ENCODE data around the gene PLPP3.

PLPP3 gene

DNA sequence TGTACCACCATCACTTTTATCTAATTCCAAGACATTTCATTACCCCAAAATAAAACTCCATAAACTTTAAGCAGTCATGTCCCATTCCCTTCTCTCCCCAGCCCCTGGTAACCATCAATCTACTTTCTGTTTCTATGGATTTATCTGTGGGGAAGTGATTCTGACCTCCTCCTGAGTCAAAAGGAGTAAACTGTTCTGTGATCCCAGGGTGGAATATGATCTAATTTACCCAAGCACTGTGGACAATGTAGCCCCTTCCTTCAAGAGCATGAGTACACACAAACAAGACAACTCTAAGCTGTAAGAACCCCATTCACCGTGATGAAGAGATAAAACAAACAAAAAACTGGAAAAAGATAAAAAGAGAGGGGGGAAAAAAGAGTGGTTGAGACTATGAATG, 77.9 kb downstream of the PLPP3 start:
- DNase-seq (ENCODE audit: low read depth in 2 of 3, low spot score in 2 of 3): no peak

DNA sequence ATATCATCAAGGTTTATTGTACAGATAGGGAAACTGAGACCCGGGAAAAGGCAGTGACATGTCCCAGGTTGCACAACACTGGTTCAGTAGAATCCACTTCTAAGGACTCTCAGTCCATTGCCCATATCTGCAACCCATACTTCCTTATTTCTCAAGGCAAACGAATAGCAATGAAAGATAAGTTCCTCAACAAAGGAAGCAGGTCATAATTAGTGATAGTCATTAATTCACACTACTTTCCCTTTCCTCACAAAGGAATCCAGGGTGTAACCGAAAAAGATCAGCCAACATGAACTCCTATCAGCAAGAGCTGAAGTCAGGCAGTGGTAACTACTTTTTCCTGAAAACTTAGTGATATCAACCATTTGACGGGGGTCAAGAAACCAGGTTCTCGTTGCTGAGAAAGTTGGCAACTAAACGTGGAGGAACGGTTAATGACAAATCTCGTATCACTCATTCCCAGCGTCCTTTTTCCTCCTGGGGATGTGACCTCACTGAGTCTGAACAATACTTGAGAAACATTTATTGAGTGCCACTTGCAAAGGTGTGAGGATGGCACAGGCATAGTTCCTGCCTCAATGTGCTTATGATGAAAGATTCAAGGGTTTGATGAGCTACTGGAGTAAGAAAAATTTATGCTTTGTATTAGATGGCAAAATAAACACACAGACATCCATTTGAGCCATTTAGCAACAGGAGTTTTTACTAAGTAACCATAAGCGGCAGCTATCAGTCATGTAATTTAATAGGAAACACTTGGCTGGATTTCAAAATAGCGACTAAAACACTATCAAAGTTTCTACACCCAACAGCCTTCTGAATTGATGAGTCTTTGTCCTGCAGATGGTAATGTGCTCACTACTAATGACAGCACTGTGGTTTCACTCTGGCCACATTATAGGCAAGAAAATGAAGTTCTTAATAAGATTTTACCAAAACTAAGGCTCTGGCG, 82.3 kb downstream of the PLPP3 start:
- no peak for DNase-seq (ENCODE audit: low read depth in 2 of 3, low spot score in 2 of 3)

DNA sequence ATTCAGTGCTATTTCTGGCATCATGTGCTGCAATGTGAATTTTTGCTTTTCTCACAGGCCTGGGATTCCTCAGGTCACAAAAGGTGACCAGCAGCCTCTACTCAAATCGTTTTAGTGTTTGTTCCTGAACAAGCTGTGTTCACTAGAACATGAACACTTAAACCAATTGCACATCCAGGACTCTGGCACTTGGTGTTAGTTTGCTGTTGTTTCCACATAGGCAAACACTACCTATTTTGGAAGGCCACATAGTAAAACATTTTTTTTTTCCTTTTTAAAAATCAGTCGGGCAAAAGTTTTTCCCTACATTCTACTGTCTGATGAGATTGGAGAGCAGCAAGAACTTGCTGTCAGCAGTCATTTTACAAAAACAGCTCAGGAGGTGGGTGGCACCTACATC, 83.2 kb downstream of the PLPP3 start:
- no peak for DNase-seq (ENCODE audit: low read depth in 2 of 3, low spot score in 2 of 3)

- no peak for DNase-seq (ENCODE audit: low read depth in 2 of 3, low spot score in 2 of 3)
Measured at GRCh38 chr1:56495538-56495937, 83.8 kb downstream of the PLPP3 start.

GRCh38 chr1:56494306-56494705, 85.1 kb downstream of the PLPP3 start:
- no peak for DNase-seq (ENCODE audit: low read depth in 2 of 3, low spot score in 2 of 3)

DNA sequence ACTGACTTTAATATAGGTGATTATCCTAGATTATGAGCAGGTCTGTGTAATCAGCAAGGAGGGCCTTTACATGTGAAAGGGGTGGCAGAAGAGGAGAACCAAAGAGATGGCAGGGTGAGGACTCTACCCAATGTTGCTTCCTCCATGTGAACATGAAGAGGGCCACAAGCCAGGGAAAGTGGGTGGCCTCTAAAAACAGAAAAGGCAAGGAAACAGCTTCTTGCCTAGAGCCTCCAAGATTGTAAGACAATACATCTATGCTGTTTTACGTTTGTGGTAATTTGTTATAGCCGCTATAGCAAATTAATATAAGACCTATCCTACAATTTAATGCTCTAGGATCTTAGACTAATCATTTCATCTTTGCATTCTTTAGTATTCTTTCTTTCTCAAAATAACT, 85.5 kb downstream of the PLPP3 start:
- DNase-seq (ENCODE audit: low read depth in 2 of 3, low spot score in 2 of 3): no peak

GRCh38 chr1:56491441-56491840, 87.9 kb downstream of the PLPP3 start:
- DNase-seq (ENCODE audit: low read depth in 2 of 3, low spot score in 2 of 3): no peak

DNA sequence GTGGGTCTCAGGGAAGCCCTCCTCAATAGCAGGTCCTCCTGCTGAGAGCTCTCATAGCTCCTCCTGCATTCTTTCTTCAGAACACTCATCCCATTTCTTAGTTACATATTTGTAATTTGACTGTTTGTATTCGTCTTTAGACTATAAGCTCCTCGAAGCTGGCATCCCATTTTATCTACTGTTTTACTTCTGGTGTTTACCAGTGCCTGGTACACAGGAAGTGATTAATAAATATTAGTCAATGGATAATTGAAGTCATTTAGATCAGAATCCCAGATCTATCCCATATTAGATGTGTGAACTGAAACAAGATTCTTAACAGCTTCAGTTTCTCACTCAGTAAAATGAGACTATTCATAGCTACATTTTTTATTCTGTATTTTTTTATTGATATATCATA, 88.7 kb downstream of the PLPP3 start:
- no peak for DNase-seq (ENCODE audit: low read depth in 2 of 3, low spot score in 2 of 3)

DNA sequence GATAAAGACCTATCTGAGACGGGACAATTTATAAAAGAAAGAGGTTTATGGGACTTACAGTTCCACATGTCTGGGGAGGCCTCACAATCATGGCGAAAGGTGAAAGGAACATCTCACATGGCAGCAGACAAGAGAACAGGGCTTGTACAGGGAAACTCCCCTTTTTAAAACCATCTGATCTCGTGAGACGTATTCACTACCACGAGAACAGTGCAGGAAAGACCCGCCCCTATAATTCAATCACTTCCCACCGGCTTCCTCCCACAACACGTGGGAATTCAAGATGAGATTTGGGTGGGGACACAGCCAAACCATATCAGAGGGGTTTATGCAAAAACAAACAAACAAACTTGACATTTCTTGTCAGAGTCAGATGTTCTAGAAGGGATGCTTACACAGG, 89.7 kb downstream of the PLPP3 start:
- no peak for DNase-seq (ENCODE audit: low read depth in 2 of 3, low spot score in 2 of 3)

DNA sequence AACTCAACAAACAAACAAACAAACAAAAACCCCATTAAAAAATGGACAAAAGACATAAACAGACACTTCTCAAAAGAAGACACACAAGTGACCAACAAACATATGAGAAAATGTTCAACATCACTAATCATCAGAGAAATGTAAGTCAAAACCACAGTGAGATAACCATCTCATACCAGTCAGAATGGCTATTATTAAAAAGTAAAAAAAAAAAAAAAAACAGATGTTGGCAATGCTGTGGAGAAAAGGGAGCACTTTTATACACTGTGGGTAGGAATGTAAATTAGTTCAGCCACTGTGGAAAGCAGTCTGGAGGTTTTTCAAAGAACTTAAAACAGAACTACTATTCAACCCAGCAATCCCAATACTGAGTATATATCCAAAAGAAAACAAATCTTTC, 94.7 kb downstream of the PLPP3 start:
- DNase-seq (ENCODE audit: low read depth in 2 of 3, low spot score in 2 of 3): no peak

GRCh38 chr1:56483104-56483503, 96.3 kb downstream of the PLPP3 start:
- DNase-seq (ENCODE audit: low read depth in 2 of 3, low spot score in 2 of 3): no peak

- no peak for DNase-seq (ENCODE audit: low read depth in 2 of 3, low spot score in 2 of 3)
Measured at GRCh38 chr1:56482486-56482885, 96.9 kb downstream of the PLPP3 start.

DNA sequence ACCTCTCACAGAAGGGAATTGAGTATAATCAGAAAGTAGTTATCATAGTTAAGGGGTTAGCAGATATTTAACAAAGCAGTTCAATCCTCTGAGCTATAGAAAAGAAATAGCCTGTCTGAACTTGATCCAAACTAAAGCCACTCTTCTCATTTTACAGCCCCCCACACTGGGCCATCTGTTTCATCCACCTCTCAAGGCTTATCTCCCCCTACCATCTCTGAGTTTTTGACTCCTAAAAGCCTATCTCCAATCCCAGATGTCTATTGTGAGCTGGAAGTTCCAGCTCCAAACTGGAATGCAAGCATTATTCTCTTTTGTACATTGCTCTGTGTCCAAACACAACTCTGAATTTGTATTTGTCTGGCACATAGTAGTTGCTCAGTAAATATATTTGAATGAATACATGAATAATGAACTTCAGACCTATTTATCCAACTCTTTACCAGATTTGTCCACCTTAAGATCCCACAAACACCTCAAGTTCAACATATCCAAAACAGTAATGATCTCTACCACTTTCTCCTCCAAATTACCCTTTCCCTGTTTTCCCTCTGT, 98.1 kb downstream of the PLPP3 start:
- no peak for DNase-seq (ENCODE audit: low read depth in 2 of 3, low spot score in 2 of 3)

GRCh38 chr1:56478734-56479133, 100.6 kb downstream of the PLPP3 start:
- no peak for DNase-seq (ENCODE audit: low read depth in 2 of 3, low spot score in 2 of 3)

DNA sequence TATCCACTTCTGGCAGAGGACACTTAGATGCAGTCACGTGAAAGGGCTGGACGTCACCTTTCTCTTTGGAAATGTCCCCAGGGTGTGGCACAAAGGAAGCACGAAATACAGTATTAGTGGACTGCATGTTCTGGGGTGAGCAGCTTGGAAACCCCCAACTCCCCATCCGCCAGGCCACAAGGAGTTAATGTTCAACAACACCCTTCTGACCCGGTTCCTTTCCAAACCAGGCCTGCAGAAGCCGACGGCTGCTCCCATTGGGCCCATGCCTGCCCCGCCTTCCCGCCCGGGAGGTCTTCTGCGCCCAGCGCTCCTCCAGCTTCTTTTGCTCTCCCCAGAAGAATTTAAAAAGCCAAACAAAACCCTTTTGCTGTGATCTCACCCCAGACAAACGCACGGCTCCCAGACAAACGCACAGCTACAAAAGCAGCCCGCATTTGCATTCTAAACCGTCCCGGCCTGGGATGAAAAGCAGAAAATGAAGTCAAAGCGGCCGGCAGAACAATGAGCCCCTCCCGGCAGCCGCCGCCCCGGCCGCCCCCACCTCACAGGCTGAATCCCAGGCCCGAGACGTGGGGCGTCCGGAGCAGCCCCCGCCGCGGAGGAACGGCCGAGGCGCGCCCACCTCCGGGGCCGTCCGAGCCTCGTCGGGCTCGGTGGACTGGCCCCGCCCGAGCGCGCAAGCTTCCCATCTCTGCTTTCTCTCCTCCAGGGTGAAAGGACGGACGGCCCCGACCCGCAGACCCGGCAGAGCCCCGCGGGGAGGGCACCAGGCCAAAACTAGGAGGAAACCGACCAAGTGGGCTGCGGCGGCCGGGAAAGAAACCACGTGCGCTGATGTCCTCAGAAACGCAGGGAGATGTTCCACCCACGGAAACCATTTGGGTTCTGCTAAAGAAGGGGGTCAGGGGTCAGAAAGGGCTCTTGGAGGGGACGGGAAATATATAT, 101.9 kb downstream of the PLPP3 start:
- DNase-seq (ENCODE audit: low read depth in 2 of 3, low spot score in 2 of 3): no peak

DNA sequence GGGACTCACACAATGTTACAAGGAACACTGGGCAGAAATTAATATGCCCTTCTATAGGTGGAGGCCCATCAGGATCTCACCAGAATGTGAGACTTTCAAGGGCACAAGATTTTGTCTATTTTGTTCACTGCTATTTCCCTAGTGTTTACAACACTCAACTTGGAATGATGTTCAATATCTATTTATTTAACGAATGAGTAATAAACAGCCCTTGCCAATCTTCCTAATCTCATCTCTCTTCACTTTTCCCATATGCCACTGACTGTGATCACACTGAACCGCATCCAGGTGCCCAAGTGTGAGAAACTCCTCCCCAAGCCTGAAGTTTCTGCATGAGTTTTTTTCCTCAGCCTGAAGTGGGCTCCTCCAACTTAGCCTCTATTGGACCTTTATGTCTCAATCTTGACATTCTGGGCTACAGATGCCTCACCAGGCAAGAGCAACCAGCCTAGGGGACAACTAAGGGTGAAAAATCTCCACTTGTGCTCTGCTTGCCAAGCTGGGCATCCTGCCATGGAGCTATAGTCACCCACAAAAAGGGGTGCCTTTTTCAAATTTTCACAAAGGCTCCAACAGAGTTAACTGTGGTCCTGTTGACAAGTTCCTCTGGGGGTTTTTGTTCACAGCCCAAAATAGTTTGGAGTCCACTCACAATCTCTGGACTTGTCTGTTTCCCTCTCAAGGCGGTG, 105.6 kb downstream of the PLPP3 start:
- no peak for DNase-seq (ENCODE audit: low read depth in 2 of 3, low spot score in 2 of 3)

- DNase-seq (ENCODE audit: low read depth in 2 of 3, low spot score in 2 of 3): no peak
Measured at GRCh38 chr1:56472860-56473259, 106.5 kb downstream of the PLPP3 start.

DNA sequence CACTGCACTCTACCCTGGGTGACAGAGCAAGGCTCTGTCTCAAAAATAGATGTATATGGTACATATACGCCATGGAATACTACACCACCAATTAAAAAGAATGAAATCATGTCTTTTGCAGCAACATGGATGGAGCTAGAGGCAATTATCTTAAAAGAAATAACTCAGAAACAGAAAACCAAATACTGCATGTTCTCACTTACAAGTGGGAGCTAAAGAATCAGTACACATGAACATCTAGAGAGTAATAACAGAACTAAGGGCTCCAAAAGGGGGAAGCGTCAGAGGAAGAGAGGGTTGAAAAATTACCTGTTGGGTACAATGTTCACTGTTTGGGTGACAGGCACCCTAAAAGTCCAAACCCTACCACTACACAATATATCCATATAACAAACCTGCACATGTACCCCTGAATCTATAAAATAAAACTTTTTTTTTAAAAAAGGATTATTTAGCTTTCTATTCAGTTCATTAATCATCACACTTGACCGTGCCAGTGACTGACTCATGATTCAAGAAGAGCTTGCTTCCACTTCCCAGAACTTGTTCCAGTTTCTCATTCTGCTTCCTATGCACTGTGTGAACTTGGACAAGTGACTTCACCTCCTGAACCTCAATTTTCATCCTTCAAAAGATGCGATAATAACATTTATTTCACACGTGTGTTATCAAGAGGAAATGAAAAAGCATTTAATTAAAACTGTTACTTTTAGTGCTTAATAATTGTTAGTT, 109.6 kb downstream of the PLPP3 start:
- DNase-seq (ENCODE audit: low read depth in 2 of 3, low spot score in 2 of 3): no peak

- DNase-seq (ENCODE audit: low read depth in 2 of 3, low spot score in 2 of 3): no peak
Measured at GRCh38 chr1:56468518-56468917, 110.8 kb downstream of the PLPP3 start.

DNA sequence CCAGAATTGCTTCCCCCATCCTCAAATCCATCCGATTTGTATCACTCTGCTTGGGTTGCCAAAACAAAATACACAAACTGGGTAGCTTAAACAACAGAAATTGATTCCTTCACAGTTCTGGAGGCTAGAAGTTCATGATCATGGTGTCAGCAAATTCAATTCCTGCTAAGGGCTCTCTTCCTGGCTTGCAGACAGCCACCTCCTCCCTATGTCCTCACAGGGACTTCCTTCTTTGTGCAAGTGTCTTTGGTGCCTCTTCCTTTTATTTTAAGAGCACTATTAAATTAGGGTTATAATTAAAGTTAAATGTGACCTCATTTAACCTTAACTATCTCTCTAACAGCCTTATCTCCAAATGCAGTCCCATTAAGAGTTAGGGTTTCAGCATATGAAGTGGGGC, 112.8 kb downstream of the PLPP3 start:
- DNase-seq (ENCODE audit: low read depth in 2 of 3, low spot score in 2 of 3): no peak

All from activated CD8-positive, alpha-beta memory T cell treated with anti-CD3 and anti-CD28 coated beads for 48 hours (primary cell).